NCI-H2196 (cell line): Measurements from ENCODE around the gene CD82.
"Not testable (repeated sequence)": the region's sequence is repeated elsewhere in the genome, so short reads cannot be mapped to it uniquely, and the experiment has no call there.

Source experiments
- DNase-seq: peaks from one replicate; lab custom pipeline; 2025; ENCODE audit not compliant: unreplicated experiment; lab: John Stamatoyannopoulos, UW

CD82 gene

DNA sequence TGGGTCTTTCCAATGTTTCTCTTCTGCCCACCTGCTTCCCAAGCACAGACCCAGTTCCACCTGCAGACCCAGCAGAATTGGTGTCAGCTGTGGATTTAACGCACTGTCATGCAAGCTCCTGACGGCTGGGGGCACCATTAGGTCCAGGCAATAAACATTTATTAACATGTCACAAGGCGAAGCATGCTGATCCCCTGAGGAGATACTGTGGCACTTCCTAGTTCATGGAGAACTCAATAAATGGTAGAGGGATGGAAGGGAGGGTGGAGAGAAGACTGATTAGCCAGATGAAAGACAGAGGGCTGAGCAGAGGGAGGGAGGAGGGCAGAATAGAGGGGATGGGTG lies 93.0 kb downstream of the CD82 start:
- no peak for DNase-seq

- no peak for DNase-seq
These were observed 94.2 kb downstream of the CD82 start for GRCh38 chr11:44659641-44660040.

- not testable (repeated sequence) for DNase-seq
These were observed 95.1 kb downstream of the CD82 start for GRCh38 chr11:44660535-44660934.

DNA sequence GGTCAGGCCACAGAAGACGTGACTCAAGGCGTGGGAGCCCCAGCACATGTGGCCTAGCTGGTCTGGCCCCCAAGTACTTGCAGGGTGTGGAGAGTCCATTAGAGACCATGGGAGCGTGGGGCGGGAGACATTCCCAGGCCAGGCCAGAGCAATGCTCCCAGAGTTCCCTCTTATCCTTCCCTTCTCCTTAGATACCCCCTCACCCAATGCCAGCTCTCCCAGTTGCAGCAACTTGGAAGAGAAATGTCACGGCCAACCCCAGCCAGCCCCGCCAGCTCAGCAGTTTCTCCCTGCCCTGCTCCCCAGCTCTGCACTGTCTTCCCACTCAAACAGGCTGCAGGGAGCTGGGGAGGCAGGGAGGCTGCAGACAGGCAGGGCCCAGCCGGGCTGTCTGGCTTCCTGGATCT lies 95.9 kb downstream of the CD82 start:
- DNase-seq: no peak
